GDM1 (cell line): ENCODE data around the gene HCFC1R1.

Source experiments
- DNase-seq: peaks from one replicate; lab custom pipeline; 2025; lab: John Stamatoyannopoulos, UW

The HCFC1R1 gene

DNA sequence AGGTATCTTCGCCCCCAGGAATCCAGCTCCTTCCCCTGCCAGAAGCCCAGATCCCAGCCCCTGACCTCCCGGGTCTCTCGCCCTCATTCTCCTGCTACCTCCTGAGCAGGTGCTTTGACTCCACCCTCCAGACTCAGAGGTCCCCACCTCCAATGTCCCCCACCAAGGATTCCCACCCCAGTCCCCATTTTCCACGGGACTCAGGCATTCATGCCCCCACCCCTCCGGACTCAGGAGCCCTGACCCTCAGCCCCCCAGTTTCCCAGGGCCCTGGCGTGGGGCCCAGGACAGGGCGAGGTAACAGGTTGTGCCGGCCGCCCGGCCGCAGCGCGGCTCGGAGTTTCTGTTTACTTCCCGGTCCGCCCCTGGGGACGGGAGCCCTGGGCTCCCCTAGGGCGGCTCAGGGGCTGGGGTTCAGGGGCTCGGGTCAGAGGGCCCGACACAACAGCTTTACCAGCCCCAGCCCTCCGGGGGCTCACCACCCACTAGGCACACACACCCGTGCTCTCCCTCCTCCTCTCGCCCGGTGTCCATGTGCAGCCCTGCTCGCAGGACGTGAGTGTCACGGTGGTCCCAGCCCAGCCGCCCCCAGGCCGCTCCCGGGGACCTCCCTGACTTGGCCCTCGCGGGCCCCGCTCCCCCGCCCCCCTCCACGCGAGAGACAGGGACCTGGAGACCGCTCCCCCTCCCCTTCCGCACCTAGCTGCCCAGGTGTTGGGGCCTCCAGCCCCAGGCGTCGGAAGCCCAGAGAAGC lies 12.4 kb upstream of the HCFC1R1 start:
- DNase-seq, result no peak

DNA sequence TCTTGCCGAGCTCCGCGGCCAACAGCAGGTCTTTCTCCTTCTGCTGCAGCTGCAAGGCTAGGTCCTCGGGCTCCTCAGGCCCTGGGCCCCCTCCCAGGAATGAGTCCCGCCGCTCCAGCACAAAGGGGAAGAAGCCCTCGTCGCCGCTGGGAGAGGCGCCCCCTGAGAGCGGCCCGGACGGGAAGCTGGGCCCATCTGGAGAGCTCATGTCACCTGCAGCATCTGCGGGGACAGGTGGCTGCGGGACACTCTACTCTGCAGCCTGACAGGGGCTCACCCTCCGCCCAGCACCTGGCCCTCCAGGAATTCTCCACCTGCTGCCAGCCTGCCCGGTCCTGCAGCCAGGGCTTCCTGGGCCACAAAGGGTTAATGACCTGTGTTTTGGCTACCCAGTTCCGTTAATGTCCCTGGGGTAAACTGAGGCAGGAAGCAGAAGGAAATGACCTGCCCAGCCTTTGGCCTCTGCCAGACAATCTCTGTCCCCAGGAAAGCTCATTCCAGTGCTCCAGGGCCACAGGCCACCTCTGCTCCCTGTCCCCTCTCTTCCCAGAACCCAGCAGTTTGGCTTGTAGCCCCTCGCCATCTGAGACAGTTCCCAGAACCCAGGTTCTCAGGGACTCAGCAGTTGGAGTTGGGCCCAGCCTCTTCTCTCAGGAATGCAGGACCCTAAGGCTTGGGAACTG lies 11.7 kb upstream of the HCFC1R1 start:
- DNase-seq, result no peak

DNA sequence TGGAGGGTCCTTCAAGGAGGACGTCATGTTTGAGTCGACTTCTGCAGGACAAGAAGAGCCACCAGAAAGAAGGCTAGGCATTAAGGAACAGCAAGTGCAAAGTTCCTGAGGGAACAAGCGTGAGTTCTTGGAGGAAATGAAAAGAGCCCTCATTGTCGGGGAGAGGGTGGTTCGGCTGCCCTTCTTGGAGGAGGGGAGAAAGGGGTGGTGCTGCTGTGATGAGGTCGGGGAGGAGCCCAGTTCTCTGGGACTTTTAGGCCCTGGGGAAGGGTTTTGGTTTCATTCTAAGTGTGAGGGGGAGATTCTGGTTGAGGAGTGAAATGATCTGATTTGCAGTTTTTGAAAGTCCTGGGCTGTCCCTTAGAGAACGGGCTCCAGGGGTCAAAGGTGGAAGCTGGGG lies 8.9 kb upstream of the HCFC1R1 start:
- no peak for DNase-seq

GRCh38 chr16:3030222-3031212 lies 6.8 kb upstream of the HCFC1R1 start:
- no peak for DNase-seq

DNA sequence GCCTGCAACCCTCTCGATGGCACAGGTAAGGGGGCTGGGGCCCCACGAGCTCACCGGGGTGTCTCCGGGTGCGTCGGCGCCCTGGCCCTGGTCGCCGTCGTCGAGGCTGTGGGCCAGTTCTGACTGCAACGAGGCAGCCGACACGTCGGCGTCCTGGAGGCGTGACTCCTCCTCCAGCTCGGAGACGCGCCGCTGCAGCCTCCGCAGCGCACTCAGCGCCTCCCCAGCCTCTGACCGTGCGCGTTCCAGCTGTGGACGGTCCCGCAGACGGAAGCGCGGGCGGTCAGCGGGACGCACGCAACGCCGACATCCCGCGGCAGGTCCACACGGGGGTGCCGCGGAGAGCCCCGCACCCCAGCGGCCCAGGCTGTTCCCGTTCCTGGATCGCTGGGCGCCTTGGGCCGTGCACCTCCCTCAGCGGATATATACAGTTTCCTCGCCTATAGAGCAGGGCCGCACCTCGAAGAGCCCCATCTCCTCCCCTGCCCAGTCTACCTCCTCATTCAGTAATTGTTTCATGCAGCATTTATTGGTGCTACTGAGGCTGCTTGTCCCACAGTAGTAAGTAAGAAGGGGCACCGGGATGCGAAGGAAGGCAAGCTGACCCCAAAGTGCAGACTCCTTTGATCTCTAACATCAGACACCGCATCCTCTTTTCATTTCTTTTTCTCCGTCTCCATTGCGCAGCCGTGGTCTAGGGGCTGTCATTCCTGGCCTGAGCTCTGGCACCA lies 5.9 kb upstream of the HCFC1R1 start:
- no peak for DNase-seq

DNA sequence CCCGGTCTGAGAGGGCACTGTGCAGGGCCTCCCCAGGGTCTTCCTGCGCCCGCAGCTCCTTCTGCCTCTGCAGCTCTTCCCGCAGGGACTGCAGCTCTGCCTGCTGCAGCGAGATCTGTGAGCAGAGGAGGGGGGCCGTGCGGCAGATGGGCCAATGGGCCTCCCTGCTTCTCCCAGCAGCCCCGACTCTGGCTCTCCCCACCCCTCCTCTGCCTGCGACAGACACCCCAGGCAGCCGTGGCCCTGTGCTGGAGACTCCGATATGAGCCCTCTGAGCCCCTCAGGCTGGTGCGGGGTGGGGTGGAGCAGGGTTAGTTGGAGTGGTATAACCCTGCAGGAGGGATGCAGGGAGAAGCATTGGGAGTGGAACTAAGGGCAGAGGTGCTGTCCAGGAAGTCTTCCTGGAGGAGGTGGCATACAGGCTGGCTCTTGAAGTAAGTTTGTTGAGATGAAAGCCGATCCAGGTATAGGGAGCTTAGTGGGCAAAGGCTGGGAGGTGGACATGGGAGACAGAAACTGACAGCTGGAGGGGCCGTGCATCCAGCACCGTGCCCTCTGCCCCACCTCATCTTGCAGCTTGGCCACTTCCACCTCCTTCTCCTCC lies 5.1 kb upstream of the HCFC1R1 start:
- DNase-seq, result no peak

- peak; percentile 81 for DNase-seq
Observed at GRCh38 chr16:3027983-3028715, 4.4 kb upstream of the HCFC1R1 start.

DNA sequence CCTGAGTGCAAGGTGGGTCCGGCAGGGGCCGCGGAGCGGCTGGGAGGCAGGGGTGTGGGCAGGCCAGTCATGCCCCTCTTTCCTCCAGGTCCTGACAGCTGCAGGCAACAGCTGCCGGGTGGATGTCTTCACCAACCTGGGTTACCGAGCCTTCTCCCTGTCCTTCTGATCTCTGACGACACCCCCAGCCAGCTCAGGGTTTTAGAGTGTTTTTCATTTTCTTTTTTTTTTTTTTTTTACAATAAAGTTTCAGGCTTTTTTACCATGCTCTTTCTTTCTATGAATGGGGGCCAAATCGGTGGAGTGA lies 3.7 kb upstream of the HCFC1R1 start:
- no peak for DNase-seq

GRCh38 chr16:3026609-3027488 lies 3.1 kb upstream of the HCFC1R1 start:
- no peak for DNase-seq

GRCh38 chr16:3026003-3026378 lies 2.2 kb upstream of the HCFC1R1 start:
- DNase-seq, result no peak

- no peak for DNase-seq
Observed at GRCh38 chr16:3025032-3026002, 1.6 kb upstream of the HCFC1R1 start.

DNA sequence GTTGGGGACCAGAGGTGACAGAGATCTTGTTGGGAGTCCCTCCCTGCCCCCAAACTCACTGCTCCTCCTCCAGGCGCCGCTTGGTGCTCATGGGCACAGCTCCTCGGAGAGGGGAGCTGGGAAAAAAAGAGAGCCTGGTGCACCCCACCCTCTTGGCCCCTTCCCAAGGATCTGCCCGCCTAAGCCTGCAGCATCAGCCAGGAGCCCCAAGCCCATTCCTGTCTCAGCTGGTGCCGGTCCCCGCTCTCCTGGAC lies 400 bp downstream of the HCFC1R1 start:
- no peak for DNase-seq

DNA sequence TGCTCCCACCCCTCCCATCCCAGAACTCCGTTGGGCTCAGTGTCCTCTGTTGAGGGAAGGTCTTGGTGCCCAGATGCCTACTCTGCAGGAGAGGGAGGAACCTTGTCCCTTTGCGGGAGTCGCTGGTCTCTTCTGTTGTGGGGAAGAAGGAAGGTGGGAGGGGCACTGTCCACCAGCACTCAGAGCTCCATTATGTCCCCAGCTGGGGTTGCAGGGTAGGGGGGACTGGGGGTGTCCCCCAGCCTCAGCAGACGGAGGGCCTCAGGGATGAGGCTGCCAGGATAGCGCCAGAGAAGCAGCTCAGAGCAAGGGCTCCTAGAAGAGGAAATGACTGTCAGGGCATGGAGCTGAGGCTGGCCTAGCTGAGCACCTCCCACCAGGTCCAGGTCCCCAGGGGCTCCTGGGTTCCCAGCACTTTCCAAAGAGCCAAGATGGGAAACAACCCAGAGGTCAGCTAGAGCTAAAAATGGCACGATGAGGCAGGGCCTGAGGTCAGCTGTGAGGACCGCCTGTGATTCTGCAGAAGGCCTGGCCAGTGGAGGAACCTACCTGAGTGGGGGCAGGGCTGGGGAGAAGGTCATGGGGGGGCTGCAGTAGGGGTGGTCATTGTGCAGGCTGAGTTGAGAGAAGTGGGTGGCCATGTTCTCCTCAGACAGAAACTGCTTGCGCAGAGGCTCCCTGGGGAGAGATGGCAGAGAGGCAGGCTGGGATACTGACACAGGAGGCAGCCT lies 893 bp downstream of the HCFC1R1 start:
- peak; percentile 14 for DNase-seq

DNA sequence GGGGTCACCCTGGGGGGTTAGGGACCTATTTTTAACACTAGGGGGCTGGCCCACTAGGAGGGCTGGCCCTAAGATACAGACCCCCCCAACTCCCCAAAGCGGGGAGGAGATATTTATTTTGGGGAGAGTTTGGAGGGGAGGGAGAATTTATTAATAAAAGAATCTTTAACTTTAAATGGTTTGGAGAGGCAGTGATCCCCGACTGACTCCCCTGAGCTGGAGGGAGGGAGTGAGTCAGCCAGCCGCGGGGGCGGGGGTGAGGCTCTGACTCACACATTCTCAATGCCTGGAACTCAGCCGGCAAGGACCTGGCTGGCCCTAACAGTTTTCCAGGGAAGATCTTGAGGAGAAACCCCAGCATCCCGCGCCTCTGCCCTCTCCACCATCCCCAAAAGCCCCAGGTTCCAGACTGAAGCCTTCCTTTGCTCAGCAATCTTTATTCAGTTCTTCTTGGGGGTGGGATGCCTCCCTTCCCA lies 1.5 kb downstream of the HCFC1R1 start:
- no peak for DNase-seq

GRCh38 chr16:3021449-3022207 lies 2.1 kb downstream of the HCFC1R1 start:
- peak; percentile 53 for DNase-seq

DNA sequence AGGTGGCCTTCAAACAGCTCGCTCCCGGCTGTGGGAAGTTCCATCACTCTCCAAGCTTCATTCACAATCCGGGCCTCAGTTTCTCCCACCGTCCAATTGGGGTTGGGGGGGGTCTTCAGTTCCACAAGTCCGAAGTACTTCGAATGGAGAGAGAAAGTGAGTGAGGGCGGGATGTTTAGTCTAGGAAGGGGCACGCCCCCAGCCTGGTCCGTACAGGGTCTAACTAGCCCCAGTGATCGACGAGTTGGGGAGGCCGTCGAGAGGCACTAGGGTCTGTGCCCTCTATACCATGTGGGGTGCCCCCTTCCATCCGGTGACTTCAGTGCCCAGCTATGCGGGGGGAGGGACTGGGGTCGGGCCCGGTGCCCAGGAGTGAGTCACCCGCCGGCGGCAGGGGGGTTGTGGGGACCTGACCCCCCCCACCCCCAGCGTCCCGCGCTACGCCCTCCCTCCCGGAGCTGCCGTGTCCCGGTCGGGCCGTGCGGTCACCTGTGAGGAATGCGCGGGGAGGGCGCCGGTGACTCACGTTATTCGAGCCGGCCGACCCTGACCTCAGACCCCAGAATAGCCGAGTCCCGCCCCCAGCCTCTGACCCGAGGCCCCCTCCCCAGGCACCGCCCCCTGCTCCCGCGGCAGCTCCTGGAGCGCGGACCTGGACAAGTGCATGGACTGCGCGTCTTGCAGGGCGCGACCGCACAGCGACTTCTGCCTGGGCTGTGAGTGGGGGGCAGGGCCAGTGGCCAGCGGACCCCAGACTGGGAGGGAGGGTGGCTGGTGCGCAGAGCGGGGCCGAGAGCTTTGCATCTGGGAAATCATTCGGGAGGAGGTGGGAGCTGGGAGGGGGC lies 2.9 kb downstream of the HCFC1R1 start:
- DNase-seq, result no peak

GRCh38 chr16:3020247-3020603 lies 3.5 kb downstream of the HCFC1R1 start, which contains the start of gene TNFRSF12A:
Gene TNFRSF12A (plus strand): TSS chr16:3020368. CDS start chr16:3020398, 30 bp downstream.
- peak; percentile 76 for DNase-seq
